HCT116 (cell line): Measurements from ENCODE around the gene DAP. TPM values are rescaled to one million over a fixed set of nuclear protein-coding genes. Genes with fewer than 3 reads are reported as not detected.

Source experiments
- ATAC-seq: fragments of 200-7000 bp; cut with Tn5 transposase; 2 replicates; pipeline ENCODE4 v1.9.1; 2020; ENCODE audit warnings: mild to moderate bottlenecking, moderate library complexity
- BruUV-seq: library from RNA; stranded (reverse); fragments of 400-500 nt; replicated peaks from 2 replicates; lab custom pipeline; 2021; lab: Mats Ljungman, UMichigan
- CTCF ChIA-PET: fragments of 300-600 bp; sonication (Branson Sonifier 250); formaldehyde crosslinking; loops from one replicate; lab custom pipeline; 2021; ENCODE audit warnings: antibody characterized with exemption; lab: Charles Lee
- POLR2A ChIA-PET: fragments of 300-600, 350-600 bp; sonication (Branson Sonifier 250); formaldehyde crosslinking; loops from one replicate; lab custom pipeline; 2021; ENCODE audit warnings: antibody characterized with exemption; lab: Charles Lee
- RAD21 ChIA-PET, 2 experiments: fragments of 300-600 bp; sonication (Branson Sonifier 250); formaldehyde crosslinking; loops; one replicate each; lab custom pipeline; 2023; ENCODE audit warnings: low total read pairs in 2 of 2; ENCODE audit not compliant: uncharacterized antibody in 2 of 2, unreplicated experiment in 2 of 2, low non-redundant PET in 1 of 2; lab: Charles Lee
- DNase-seq: peaks from one replicate; pipeline ENCODE4 v3.0.0-alpha.2; 2010; ENCODE audit warnings: low read depth, low spot score
- H2AFZ ChIP-seq: fragments of 200-600 bp; shearing (Covaris generic), sonication (generic); 2 replicates; pipeline ENCODE4 v1.6.1; 2017; ENCODE audit warnings: low read depth, mixed run types, mixed read lengths, antibody characterized with exemption, low read length; ENCODE audit not compliant: poor library complexity, severe bottlenecking
- H3K27ac ChIP-seq: 2 replicates; pipeline ENCODE4 v1.5.1; 2012; ENCODE audit warnings: low read depth, low read length
- H3K27me3 ChIP-seq: fragments of 200-600 bp; sonication (generic); 2 replicates; pipeline ENCODE4 v1.6.1; 2016; ENCODE audit warnings: mixed run types, low read length, mixed read lengths; ENCODE audit not compliant: insufficient read depth
- H3K36me3 ChIP-seq, 2 experiments: fragments of 200-500 bp in 1 of 2; fragments of 200-600 bp in 1 of 2; sonication (Bioruptor generic) in 1 of 2; sonication (generic) in 1 of 2; 2 replicates each; pipeline versions ENCODE4 v1.5.1 to v1.6.1; 2014 to 2016; ENCODE audit warnings: low read length in 2 of 2, inconsistent platforms in 1 of 2, mixed read lengths in 1 of 2, mixed run types in 1 of 2; ENCODE audit not compliant: insufficient read depth in 2 of 2, control insufficient read depth in 1 of 2
- H3K4me1 ChIP-seq, 2 experiments: fragments of 200-600 bp in 1 of 2; sonication (generic) in 1 of 2; 2 replicates each; pipeline versions ENCODE4 v1.5.1 to v1.6.1; 2012 to 2017; ENCODE audit warnings: low read length in 2 of 2, inconsistent platforms in 1 of 2, mild to moderate bottlenecking in 1 of 2, mixed read lengths in 1 of 2, mixed run types in 1 of 2, moderate library complexity in 1 of 2; ENCODE audit not compliant: insufficient read depth in 2 of 2, control insufficient read depth in 1 of 2
- H3K4me2 ChIP-seq: fragments of 200-600 bp; sonication (generic); 2 replicates; pipeline ENCODE4 v1.6.1; 2017; ENCODE audit warnings: mixed run types, low read length, mixed read lengths
- H3K4me3 ChIP-seq, 2 experiments: fragments of 200-600 bp in 1 of 2; sonication (generic) in 1 of 2; replicated peaks in 1 of 2; 2 replicates each; pipeline ENCODE4 v1.5.1; 2011 to 2016; ENCODE audit warnings: low read length in 2 of 2, control low read depth in 1 of 2, low read depth in 1 of 2, mild to moderate bottlenecking in 1 of 2, mixed read lengths in 1 of 2, mixed run types in 1 of 2
- H3K79me2 ChIP-seq: fragments of 200-600 bp; sonication (generic); 2 replicates; pipeline ENCODE4 v1.6.1; 2017; ENCODE audit warnings: mild to moderate bottlenecking, mixed run types, low read length, moderate library complexity, mixed read lengths; ENCODE audit not compliant: insufficient read depth
- H3K9ac ChIP-seq: fragments of 200-600 bp; sonication (generic); 2 replicates; pipeline ENCODE4 v1.6.1; 2016; ENCODE audit warnings: low read length, mixed read lengths
- H3K9me2 ChIP-seq: fragments of 200-600 bp; sonication (generic), shearing (Covaris generic); 2 replicates; pipeline ENCODE4 v1.6.1; 2017; ENCODE audit warnings: mixed run types, mild to moderate bottlenecking, moderate library complexity; ENCODE audit not compliant: insufficient read depth
- H3K9me3 ChIP-seq, 2 experiments: fragments of 200-500 bp in 1 of 2; fragments of 200-600 bp in 1 of 2; sonication (Bioruptor generic) in 1 of 2; sonication (generic) in 1 of 2; 2 replicates each; pipeline ENCODE4 v1.6.1; 2014 to 2017; ENCODE audit warnings: low read length in 2 of 2, mixed read lengths in 2 of 2, inconsistent platforms in 1 of 2, low read depth in 1 of 2, mild to moderate bottlenecking in 1 of 2, mixed run types in 1 of 2, moderate library complexity in 1 of 2; ENCODE audit not compliant: control insufficient read depth in 1 of 2, insufficient read depth in 1 of 2
- H4K20me1 ChIP-seq: fragments of 200-600 bp; sonication (generic), shearing (Covaris generic); 2 replicates; pipeline ENCODE4 v1.6.1; 2017; ENCODE audit warnings: mixed run types, mild to moderate bottlenecking, moderate library complexity; ENCODE audit not compliant: insufficient read depth
- CBX3 ChIP-seq: IDR thresholded peaks from 2 replicates; pipeline ENCODE4 v1.6.1; 2012; ENCODE audit warnings: low read depth
- CEBPB ChIP-seq: IDR thresholded peaks from 2 replicates; pipeline ENCODE4 v1.6.1; 2012; ENCODE audit warnings: low read depth
- EGR1 ChIP-seq: IDR thresholded peaks from 2 replicates; pipeline ENCODE4 v1.6.1; 2012; ENCODE audit warnings: low read depth
- EZH2 ChIP-seq: fragments of 200-600 bp; sonication (generic); IDR thresholded peaks from 2 replicates; pipeline ENCODE4 v1.6.1; 2017; ENCODE audit warnings: antibody characterized with exemption, mixed run types
- EZH2phosphoT487 ChIP-seq: fragments of 200-600 bp; IDR thresholded peaks from 2 replicates; pipeline ENCODE4 v1.6.1; 2018; ENCODE audit warnings: antibody characterized with exemption, borderline replicate concordance
- FOSL1 ChIP-seq: IDR thresholded peaks from 2 replicates; pipeline ENCODE4 v1.6.1; 2012; ENCODE audit warnings: low read depth
- POLR2A ChIP-seq: IDR thresholded peaks from 2 replicates; pipeline ENCODE4 v1.7.0; 2011; ENCODE audit warnings: borderline replicate concordance; ENCODE audit not compliant: insufficient read depth, insufficient read length; ENCODE audit errors: extremely low read depth
- RAD21 ChIP-seq: IDR thresholded peaks from 2 replicates; pipeline ENCODE4 v1.6.1; 2012; ENCODE audit warnings: low read depth, mild to moderate bottlenecking
- SP1 ChIP-seq: IDR thresholded peaks from 2 replicates; pipeline ENCODE4 v1.6.1; 2012; ENCODE audit warnings: low read depth
- YY1 ChIP-seq: IDR thresholded peaks from 2 replicates; pipeline ENCODE4 v1.6.1; 2011; ENCODE audit warnings: low read length, low read depth, moderate library complexity, mild to moderate bottlenecking; ENCODE audit not compliant: insufficient replicate concordance; ENCODE audit errors: extremely low read depth
- ZFX ChIP-seq: fragments of 450-650 bp; IDR thresholded peaks from 2 replicates; pipeline ENCODE4 v1.6.1; 2017
- intact Hi-C: fragments of 100-400 bp; cut with micrococcal nuclease; formaldehyde crosslinking; loops from 2 replicates; pipeline ENCODE4 v1.10.0; 2022
- total RNA-seq: library from RNA; stranded (reverse); gene quantifications from one replicate; pipeline ENCODE4 v1.2.1, GENCODE V29; 2021; ENCODE audit not compliant: unreplicated experiment
- TF ChIP-seq, protein P1 (sequence below): IDR thresholded peaks from 2 replicates; pipeline ENCODE4 v1.6.1; 2012

The DAP gene
- total RNA-seq, 1 experiment from 2014 or later, result 59.1 TPM

DNA sequence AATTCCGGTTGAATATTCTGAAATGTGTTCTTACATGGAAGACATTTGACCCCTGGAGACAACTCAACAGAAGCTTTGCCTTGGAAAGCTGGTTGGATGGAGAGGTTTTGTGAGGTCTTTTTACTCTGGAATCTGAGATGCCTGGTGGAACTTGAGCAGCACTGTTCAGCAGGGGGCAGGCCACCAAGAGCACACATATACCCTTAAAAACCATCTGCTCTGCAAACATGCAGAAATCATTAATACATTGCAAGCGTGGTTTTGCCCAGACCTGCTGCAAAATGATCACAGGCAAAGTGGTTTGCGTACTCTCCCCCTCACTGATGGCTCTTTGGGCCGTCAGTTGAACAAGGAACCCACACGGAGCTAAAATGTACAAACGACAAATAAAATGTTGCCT lies 32.8 kb upstream of the DAP start:
- H3K36me3 ChIP-seq, result no peaks in the 10 kb centered on the region
- TF ChIP-seq FOSL1, result no peak
- no peak for TF ChIP-seq ZFX
- TF ChIP-seq EZH2phosphoT487, result no peak
- TF ChIP-seq, protein P1, sequence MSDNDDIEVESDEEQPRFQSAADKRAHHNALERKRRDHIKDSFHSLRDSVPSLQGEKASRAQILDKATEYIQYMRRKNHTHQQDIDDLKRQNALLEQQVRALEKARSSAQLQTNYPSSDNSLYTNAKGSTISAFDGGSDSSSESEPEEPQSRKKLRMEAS, result no peak
- TF ChIP-seq YY1, result no peak
- no peak for TF ChIP-seq RAD21
- TF ChIP-seq CBX3, result no peak
- TF ChIP-seq POLR2A, result no peak
- TF ChIP-seq EGR1, result no peak
- no peak for TF ChIP-seq CEBPB
- TF ChIP-seq, all 23 proteins: peak for 0
- no peak for ATAC-seq
- BruUV-seq, result no TSS peak
- intact Hi-C loops, result no loop called here
- no peaks in the 10 kb centered on the region for H3K9me2 ChIP-seq
- ChIA-PET POLR2A (no interaction called here), CTCF (no interaction called here), RAD21 (no interaction called here)
- no peaks in the 10 kb centered on the region for H3K79me2 ChIP-seq
- H3K4me2 ChIP-seq, result no peak overlapping the region
- 0 out of 2 replicates have a peak, but pooled peaks cover 1% of the 10 kb centered on the region for H3K27me3 ChIP-seq
- no peak overlapping the region for H2AFZ ChIP-seq
- H3K4me1 ChIP-seq, result no peaks in the 10 kb centered on the region
- H3K4me3 ChIP-seq, result no peak overlapping the region
- H3K9me3 ChIP-seq, result no peaks in the 10 kb centered on the region
- DNase-seq, result no peak
- no peaks in the 10 kb centered on the region for H4K20me1 ChIP-seq
- no peak overlapping the region for H3K9ac ChIP-seq
- no peak overlapping the region for H3K27ac ChIP-seq

DNA sequence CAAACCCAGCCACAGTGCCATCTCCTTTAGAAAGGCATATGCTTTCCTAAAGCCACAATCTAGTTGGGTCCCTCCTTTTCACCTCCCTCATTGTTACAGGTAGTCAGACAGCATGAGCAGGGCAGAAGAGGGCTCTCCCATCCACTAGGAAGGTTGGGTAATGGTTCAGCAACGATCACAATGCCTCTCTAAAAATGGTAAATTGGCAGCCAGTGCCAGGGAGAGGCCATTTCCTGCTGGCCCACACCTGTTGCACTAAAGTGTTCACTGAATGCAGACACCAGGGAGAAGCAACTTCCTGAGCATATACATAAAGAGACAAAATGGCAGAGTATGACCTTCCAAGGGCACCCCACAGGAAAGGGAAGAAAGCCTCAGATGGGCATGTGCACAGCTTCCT lies 31.3 kb upstream of the DAP start:
- Histone ChIP-seq H3K79me2 (no peaks in the 10 kb centered on the region), H3K4me3 (no peak overlapping the region), H3K9me3 (no peaks in the 10 kb centered on the region), H2AFZ (no peak overlapping the region), H3K9ac (no peak overlapping the region), H3K36me3 (no peaks in the 10 kb centered on the region), H3K4me2 (no peak overlapping the region), H3K27ac (no peak overlapping the region), H3K4me1 (no peaks in the 10 kb centered on the region), H4K20me1 (no peaks in the 10 kb centered on the region), H3K9me2 (no peaks in the 10 kb centered on the region), H3K27me3 (no peaks in the 10 kb centered on the region)
- no peak for TF ChIP-seq EZH2
- no peak for TF ChIP-seq EGR1
- TF ChIP-seq YY1, result no peak
- TF ChIP-seq SP1, result no peak
- BruUV-seq, result no TSS peak
- intact Hi-C loops, result no loop called here
- no peak for ATAC-seq
- ChIA-PET RAD21 (no interaction called here), CTCF (no interaction called here), POLR2A (no interaction called here)
- DNase-seq, result no peak
